Measurements from ENCODE around the gene ROBO1. TPM values are rescaled to one million over a fixed set of nuclear protein-coding genes. Genes with fewer than 3 reads are reported as not detected.
"Not testable (repeated sequence)": the region's sequence is repeated elsewhere in the genome, so short reads cannot be mapped to it uniquely, and the experiment has no call there.

The ROBO1 gene
- polyA plus RNA-seq, 4 donors, result 0.81 to 12.2 (median 2.6) TPM

DNA sequence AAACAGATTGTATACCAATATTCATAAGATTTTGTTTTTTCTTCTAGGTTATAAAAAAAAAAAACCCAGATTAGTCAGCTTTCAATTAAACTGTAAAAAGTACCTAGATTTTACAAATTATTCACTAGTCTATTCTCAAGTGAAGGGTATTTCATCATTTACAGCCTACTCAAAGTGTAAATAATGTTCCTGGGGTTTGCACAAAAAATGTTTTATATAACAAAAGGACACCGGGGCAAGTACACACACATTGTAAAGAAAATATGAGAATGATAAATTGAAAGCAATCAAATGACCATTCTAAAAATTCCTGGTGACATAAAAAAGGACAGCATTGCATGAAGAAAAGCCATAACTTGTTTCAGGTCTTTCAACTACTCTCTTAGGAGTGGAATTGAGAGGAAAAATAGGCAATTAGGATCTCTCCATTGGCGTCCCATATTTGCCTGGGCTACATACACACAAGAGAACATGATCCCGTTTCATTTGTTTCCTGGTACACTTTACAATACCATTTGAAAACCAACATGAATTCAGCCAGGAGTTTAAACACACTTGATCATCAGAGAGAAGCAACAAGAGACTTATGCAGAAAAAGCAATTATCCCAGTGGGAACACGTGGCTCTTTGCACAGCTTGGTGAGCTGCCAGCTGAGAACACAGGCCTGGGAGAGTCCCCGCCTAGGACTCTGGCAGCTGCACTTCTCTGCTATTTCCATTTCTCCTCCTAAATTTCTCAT is 1039.2 kb downstream of the ROBO1 start:
- Histone ChIP-seq H3K4me1 (ENCODE audit: control insufficient read depth in 3 of 3, insufficient read depth in 2 of 3, low read depth in 1 of 3, low read length in 2 of 3) (no peaks in the 10 kb centered on the region), H3K36me3 (ENCODE audit: control insufficient read depth in 3 of 3, insufficient read depth in 2 of 3, low read depth in 1 of 3, low read length in 3 of 3) (no peaks in the 10 kb centered on the region), H3K4me3 (ENCODE audit: low read depth in 1 of 3, low read length in 3 of 3) (no peak overlapping the region), H3K9me3 (ENCODE audit: control insufficient read depth in 2 of 2, insufficient read depth in 1 of 2, low read depth in 1 of 2, low read length in 1 of 2) (no peaks in the 10 kb centered on the region), H3K27ac (ENCODE audit: low read depth in 1 of 3, low read length in 2 of 3) (no peak overlapping the region), H3K27me3 (ENCODE audit: control insufficient read depth in 3 of 3, insufficient read depth in 3 of 3, low read length in 3 of 3) (no peaks in the 10 kb centered on the region)
- 35 to 50% (median 47%) methylated on average over 5 of the region's 5 CpGs for WGBS, 3 donors
- DNase-seq, result peak; percentile 5 to 20
- FAIRE-seq, result no peak

DNA sequence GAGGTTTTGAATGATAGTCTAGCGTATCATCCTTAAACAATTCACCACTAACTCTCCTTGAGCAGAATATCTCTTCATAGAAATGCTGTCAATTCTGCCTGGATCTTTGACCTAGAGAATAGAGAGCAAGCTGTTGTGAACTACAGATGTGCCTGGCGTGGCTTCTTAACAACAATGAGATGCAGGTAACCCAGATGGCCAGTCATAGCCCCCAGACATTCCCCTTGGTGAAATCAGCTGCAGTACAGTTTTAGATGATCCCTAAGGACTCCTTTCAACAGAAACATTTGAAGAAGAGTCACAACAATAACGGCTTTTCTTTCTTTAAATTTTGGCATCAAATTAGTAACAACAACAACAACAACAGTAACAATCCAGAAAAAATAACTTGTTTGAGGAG is 1041.3 kb downstream of the ROBO1 start:
- no peaks in the 10 kb centered on the region for H3K27me3 ChIP-seq (ENCODE audit: control insufficient read depth in 3 of 3, insufficient read depth in 3 of 3, low read length in 3 of 3)
- 69 to 79% (median 71%) methylated on average over 3 of the region's 3 CpGs for WGBS, 3 donors
- H3K4me3 ChIP-seq (ENCODE audit: low read depth in 1 of 3, low read length in 3 of 3), result no peak overlapping the region
- H3K9me3 ChIP-seq (ENCODE audit: control insufficient read depth in 2 of 2, insufficient read depth in 1 of 2, low read depth in 1 of 2, low read length in 1 of 2), result no peaks in the 10 kb centered on the region
- no peak for DNase-seq
- no peak for FAIRE-seq
- H3K4me1 ChIP-seq (ENCODE audit: control insufficient read depth in 3 of 3, insufficient read depth in 2 of 3, low read depth in 1 of 3, low read length in 2 of 3), result no peaks in the 10 kb centered on the region
- H3K27ac ChIP-seq (ENCODE audit: low read depth in 1 of 3, low read length in 2 of 3), result no peak overlapping the region
- H3K36me3 ChIP-seq (ENCODE audit: control insufficient read depth in 3 of 3, insufficient read depth in 2 of 3, low read depth in 1 of 3, low read length in 3 of 3), result no peaks in the 10 kb centered on the region

DNA sequence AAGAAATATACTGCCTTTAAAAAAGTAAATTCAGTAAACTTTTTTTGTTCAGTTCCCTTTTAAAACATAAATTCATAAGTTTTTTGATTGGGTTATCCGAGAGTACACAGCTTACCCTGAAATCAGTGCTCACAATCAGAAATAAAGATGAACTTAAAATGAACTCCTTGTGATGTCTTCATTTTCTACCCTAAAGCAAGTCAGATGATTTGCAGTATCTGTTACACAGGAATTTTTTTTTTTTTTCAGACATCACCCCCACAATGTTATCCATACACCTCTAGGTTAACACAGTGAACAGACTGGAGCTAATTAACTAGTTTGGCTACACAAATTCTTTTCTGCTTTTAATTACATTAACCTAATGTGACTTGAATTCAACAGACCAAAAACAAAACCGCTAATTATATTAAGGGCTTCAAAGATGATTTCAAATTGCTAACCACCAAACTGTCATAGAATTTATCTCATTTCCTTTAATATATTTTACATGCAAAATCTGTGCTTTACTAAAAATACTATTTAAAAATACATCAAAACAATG is 1042.0 kb downstream of the ROBO1 start:
- no peak overlapping the region for H3K4me3 ChIP-seq (ENCODE audit: low read depth in 1 of 3, low read length in 3 of 3)
- no peaks in the 10 kb centered on the region for H3K4me1 ChIP-seq (ENCODE audit: control insufficient read depth in 3 of 3, insufficient read depth in 2 of 3, low read depth in 1 of 3, low read length in 2 of 3)
- no peaks in the 10 kb centered on the region for H3K9me3 ChIP-seq (ENCODE audit: control insufficient read depth in 2 of 2, insufficient read depth in 1 of 2, low read depth in 1 of 2, low read length in 1 of 2)
- no peaks in the 10 kb centered on the region for H3K36me3 ChIP-seq (ENCODE audit: control insufficient read depth in 3 of 3, insufficient read depth in 2 of 3, low read depth in 1 of 3, low read length in 3 of 3)
- no peak for FAIRE-seq
- 84 to 85% (median 84%) methylated on average over 2 of the region's 2 CpGs for WGBS, 3 donors
- no peaks in the 10 kb centered on the region for H3K27me3 ChIP-seq (ENCODE audit: control insufficient read depth in 3 of 3, insufficient read depth in 3 of 3, low read length in 3 of 3)
- no peak for DNase-seq
- no peak overlapping the region for H3K27ac ChIP-seq (ENCODE audit: low read depth in 1 of 3, low read length in 2 of 3)

DNA sequence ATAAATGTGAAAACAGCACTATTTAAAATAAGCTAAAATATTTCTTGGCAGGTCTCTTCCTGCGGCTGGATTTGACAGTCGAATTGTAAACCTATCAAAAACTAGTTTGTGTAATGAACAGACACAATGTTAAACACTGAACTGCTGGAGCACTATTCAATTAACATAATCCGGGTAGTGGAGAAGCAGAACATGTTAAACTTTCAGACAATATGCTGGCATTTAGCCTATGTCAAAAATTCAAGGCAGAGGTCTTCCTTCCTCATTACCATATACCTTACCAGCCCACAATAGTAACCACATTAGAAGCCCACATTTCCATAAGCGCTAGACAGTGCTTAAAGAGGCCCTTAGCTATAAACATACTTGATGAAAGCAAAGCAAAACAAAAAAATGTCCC is 1042.9 kb downstream of the ROBO1 start:
- H3K36me3 ChIP-seq (ENCODE audit: control insufficient read depth in 3 of 3, insufficient read depth in 2 of 3, low read depth in 1 of 3, low read length in 3 of 3), result no peaks in the 10 kb centered on the region
- DNase-seq (no peak), FAIRE-seq (no peak)
- H3K4me1 ChIP-seq (ENCODE audit: control insufficient read depth in 3 of 3, insufficient read depth in 2 of 3, low read depth in 1 of 3, low read length in 2 of 3), result no peaks in the 10 kb centered on the region
- H3K27me3 ChIP-seq (ENCODE audit: control insufficient read depth in 3 of 3, insufficient read depth in 3 of 3, low read length in 3 of 3), result no peaks in the 10 kb centered on the region
- peak overlapping the region in 1 of 3 donors; percentile 34 for H3K27ac ChIP-seq (ENCODE audit: low read depth in 1 of 3, low read length in 2 of 3)
- no peak overlapping the region for H3K4me3 ChIP-seq (ENCODE audit: low read depth in 1 of 3, low read length in 3 of 3)
- 50 to 59% (median 58%) methylated on average over 4 of the region's 4 CpGs for WGBS, 3 donors
- H3K9me3 ChIP-seq (ENCODE audit: control insufficient read depth in 2 of 2, insufficient read depth in 1 of 2, low read depth in 1 of 2, low read length in 1 of 2), result no peaks in the 10 kb centered on the region

DNA sequence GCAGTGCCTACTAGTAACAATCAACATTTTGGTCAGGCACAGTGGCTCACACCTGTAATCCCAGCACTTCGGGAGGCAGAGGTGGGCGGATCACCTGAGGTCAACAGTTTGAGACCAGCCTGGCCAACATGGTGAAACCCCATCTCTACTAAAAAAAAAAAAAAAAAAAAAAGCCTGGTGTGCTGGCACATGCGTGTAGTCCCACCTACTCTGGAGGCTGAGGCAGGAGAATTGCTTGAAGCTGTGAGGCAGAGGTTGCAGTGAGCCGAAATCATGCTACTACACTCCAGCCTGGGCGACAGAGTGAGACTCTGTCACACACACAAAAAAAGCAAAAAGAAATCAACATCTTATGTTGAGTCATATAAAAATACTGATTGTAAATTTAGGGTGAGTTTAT is 1043.4 kb downstream of the ROBO1 start:
- not testable (repeated sequence) for FAIRE-seq; DNase-seq; H3K9me3 ChIP-seq (ENCODE audit: control insufficient read depth in 2 of 2, insufficient read depth in 1 of 2, low read depth in 1 of 2, low read length in 1 of 2); H3K27ac ChIP-seq (ENCODE audit: low read depth in 1 of 3, low read length in 2 of 3); H3K4me1 ChIP-seq (ENCODE audit: control insufficient read depth in 3 of 3, insufficient read depth in 2 of 3, low read depth in 1 of 3, low read length in 2 of 3); H3K27me3 ChIP-seq (ENCODE audit: control insufficient read depth in 3 of 3, insufficient read depth in 3 of 3, low read length in 3 of 3); H3K36me3 ChIP-seq (ENCODE audit: control insufficient read depth in 3 of 3, insufficient read depth in 2 of 3, low read depth in 1 of 3, low read length in 3 of 3); H3K4me3 ChIP-seq (ENCODE audit: low read depth in 1 of 3, low read length in 3 of 3)
- WGBS, 3 donors, result 77 to 87% (median 78%) methylated on average over 5 of the region's 5 CpGs

DNA sequence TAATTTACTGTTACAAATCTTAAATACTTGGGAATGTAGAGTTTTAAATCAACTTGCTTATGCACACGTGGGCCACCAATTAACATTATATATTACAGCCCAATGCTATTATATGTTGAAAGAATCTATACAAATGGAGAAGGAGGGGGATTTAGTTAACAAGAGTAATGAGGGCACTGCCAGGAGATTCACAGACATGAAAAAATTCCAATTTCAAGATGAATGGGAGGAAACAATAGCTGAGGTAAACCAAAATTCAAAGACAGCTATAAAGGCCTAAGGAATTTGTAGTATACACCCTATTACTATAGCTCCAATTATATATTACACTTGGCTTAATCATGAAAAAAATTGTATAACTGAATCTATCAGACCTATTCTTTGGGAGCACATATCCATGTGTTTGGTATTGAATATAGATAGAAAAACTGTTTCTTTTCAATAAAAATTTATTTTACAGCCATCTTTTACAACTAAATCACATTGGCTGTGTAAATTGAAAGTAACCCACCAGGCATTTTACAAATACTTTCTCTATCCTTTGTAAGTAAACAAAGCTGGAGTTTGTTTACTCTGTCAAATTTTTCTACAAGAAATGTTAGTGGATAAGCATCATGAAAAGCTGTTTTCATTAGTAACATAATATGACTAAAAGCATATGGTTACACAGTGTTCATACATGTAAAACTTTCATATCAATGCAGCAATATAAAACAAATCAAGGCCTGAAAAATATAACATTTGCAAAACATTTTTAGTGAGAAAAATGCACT is 1045.8 kb downstream of the ROBO1 start:
- WGBS, 3 donors, result 27 to 72% (median 61%) methylated on average over 1 of the region's 1 CpG
- Histone ChIP-seq H3K36me3 (ENCODE audit: control insufficient read depth in 3 of 3, insufficient read depth in 2 of 3, low read depth in 1 of 3, low read length in 3 of 3) (no peaks in the 10 kb centered on the region), H3K9me3 (ENCODE audit: control insufficient read depth in 2 of 2, insufficient read depth in 1 of 2, low read depth in 1 of 2, low read length in 1 of 2) (no peaks in the 10 kb centered on the region), H3K4me1 (ENCODE audit: control insufficient read depth in 3 of 3, insufficient read depth in 2 of 3, low read depth in 1 of 3, low read length in 2 of 3) (no peaks in the 10 kb centered on the region), H3K27me3 (ENCODE audit: control insufficient read depth in 3 of 3, insufficient read depth in 3 of 3, low read length in 3 of 3) (no peaks in the 10 kb centered on the region), H3K27ac (ENCODE audit: low read depth in 1 of 3, low read length in 2 of 3) (no peak overlapping the region), H3K4me3 (ENCODE audit: low read depth in 1 of 3, low read length in 3 of 3) (no peak overlapping the region)
- DNase-seq, result no peak
- no peak for FAIRE-seq

DNA sequence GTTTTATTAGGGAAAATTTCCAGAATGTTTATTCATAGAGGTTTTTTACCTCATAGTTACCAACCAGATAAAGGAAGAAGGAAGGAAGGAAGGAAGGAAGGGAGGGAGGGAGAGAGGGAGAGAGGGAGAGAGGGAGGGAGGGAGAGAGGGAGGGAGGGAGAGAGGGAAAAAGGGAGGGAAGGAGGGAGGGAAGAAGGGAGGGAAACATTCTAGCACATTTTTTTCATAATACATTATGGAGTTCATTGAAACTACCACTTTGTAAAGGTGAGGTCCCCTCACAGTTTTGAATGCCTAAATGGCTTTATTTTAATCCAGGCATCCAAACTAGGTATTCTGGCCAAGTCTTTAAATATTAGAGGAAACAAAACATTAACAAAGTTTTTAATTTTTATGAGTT is 1049.1 kb downstream of the ROBO1 start:
- DNase-seq (no peak), FAIRE-seq (no peak)
- Histone ChIP-seq H3K4me3 (ENCODE audit: low read depth in 1 of 3, low read length in 3 of 3) (no peak overlapping the region), H3K27me3 (ENCODE audit: control insufficient read depth in 3 of 3, insufficient read depth in 3 of 3, low read length in 3 of 3) (no peaks in the 10 kb centered on the region), H3K27ac (ENCODE audit: low read depth in 1 of 3, low read length in 2 of 3) (no peak overlapping the region), H3K36me3 (ENCODE audit: control insufficient read depth in 3 of 3, insufficient read depth in 2 of 3, low read depth in 1 of 3, low read length in 3 of 3) (no peaks in the 10 kb centered on the region), H3K9me3 (ENCODE audit: control insufficient read depth in 2 of 2, insufficient read depth in 1 of 2, low read depth in 1 of 2, low read length in 1 of 2) (no peaks in the 10 kb centered on the region), H3K4me1 (ENCODE audit: control insufficient read depth in 3 of 3, insufficient read depth in 2 of 3, low read depth in 1 of 3, low read length in 2 of 3) (no peaks in the 10 kb centered on the region)

DNA sequence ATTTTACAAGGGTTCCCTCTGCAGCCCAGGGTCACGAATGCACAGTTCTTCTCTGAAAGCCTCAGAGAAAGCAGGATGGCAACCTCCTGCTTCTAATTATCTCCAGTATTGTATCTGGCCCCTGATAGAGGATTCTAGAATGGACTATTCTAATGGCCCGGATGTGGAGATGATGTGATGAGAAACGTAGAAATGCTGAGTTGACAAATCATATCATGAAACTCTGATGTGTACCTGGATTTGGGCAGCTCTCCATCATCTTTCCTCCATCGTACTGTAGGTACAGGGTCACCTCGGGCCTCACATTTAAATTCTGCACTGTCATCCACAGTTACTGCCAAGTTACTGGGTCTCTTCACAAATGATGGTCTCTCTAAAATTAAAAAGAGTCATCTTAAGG is 1050.8 kb downstream of the ROBO1 start:
- Histone ChIP-seq H3K4me1 (ENCODE audit: control insufficient read depth in 3 of 3, insufficient read depth in 2 of 3, low read depth in 1 of 3, low read length in 2 of 3) (no peaks in the 10 kb centered on the region), H3K27ac (ENCODE audit: low read depth in 1 of 3, low read length in 2 of 3) (no peak overlapping the region), H3K9me3 (ENCODE audit: control insufficient read depth in 2 of 2, insufficient read depth in 1 of 2, low read depth in 1 of 2, low read length in 1 of 2) (no peaks in the 10 kb centered on the region), H3K4me3 (ENCODE audit: low read depth in 1 of 3, low read length in 3 of 3) (no peak overlapping the region), H3K27me3 (ENCODE audit: control insufficient read depth in 3 of 3, insufficient read depth in 3 of 3, low read length in 3 of 3) (no peaks in the 10 kb centered on the region), H3K36me3 (ENCODE audit: control insufficient read depth in 3 of 3, insufficient read depth in 2 of 3, low read depth in 1 of 3, low read length in 3 of 3) (no peaks in the 10 kb centered on the region)
- 82 to 86% (median 82%) methylated on average over 5 of the region's 5 CpGs for WGBS, 3 donors
- DNase-seq (no peak), FAIRE-seq (no peak)

Data from small intestine (tissue), 7 donors.